Measurements from ENCODE around the gene PEX1. TPM values are rescaled to one million over a fixed set of nuclear protein-coding genes. Genes with fewer than 3 reads are reported as not detected.

The PEX1 gene
- total and polyA plus RNA-seq, 9 of the 15 experiments (the other 6 are each of a cell fraction or from before 2014, with no cell fraction given) = 9.4 to 32.2 (median 19.9) TPM

DNA sequence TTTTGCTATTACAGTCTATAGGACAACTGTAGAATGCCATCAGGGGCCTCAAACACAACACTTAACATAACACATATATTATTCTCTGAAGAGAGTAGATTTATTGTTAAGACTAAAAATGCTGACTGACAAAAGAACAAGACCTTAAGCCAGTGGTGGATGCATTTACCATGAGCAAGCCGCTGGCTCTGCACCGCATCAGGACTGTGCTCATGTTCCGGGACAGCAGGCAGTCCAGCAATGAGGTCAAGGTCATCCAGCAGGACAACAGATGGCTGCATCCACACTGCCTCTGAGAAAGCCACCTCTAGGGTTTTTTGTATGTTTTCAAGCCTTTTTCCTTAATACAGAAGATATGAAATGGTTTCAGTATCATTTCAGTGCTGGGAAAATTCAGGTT lies 23.8 kb downstream of the PEX1 start:
- 0 out of 3 replicates have a peak, but pooled peaks have one; percentile 42 for ATAC-seq

DNA sequence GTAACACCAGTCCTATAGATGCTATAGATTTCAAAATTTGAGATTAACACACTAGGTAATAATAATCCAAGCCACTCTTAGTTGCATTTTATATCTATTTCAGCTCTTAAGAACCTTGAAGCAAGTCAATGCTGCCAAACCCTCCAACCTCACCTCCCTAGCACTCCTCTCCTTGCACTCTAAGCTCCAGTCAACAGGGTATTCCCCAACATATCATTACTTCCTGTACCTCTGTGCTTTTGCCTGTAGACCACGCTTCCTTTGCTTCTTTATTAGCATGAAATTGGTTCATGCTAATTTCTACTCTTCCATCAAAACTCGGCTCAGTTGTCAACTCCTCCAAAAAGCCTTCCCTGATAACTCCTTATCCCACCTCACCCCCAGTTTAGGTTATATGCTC lies 24.6 kb downstream of the PEX1 start:
- ATAC-seq = no peak
- no peak for TF ChIP-seq ZBTB17 (CRISPR knock-in tag; IDR thresholded peaks at IDR 0.05)
- TF ChIP-seq RB1 (IDR thresholded peaks at IDR 0.05; ENCODE audit: low read depth) = no peak
- TF ChIP-seq ZNF830 (CRISPR knock-in tag; IDR thresholded peaks at IDR 0.05) = no peak
- no peak for TF ChIP-seq NCOA6 (IDR thresholded peaks at IDR 0.05)
- TF ChIP-seq HMGN3 (IDR thresholded peaks at IDR 0.05; ENCODE audit: borderline replicate concordance, extremely low read depth, insufficient read length, low read depth, low read length) = no peak
- TF ChIP-seq, protein P1, sequence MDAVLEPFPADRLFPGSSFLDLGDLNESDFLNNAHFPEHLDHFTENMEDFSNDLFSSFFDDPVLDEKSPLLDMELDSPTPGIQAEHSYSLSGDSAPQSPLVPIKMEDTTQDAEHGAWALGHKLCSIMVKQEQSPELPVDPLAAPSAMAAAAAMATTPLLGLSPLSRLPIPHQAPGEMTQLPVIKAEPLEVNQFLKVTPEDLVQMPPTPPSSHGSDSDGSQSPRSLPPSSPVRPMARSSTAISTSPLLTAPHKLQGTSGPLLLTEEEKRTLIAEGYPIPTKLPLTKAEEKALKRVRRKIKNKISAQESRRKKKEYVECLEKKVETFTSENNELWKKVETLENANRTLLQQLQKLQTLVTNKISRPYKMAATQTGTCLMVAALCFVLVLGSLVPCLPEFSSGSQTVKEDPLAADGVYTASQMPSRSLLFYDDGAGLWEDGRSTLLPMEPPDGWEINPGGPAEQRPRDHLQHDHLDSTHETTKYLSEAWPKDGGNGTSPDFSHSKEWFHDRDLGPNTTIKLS (IDR thresholded peaks at IDR 0.05; ENCODE audit: borderline replicate concordance, low read depth) = no peak
- TF ChIP-seq LARP7 (IDR thresholded peaks at IDR 0.05) = no peak
- no peak for TF ChIP-seq CREB1 (IDR thresholded peaks at IDR 0.05)
- TF ChIP-seq CREB1 (CRISPR knock-in tag; IDR thresholded peaks at IDR 0.05) = no peak
- TF ChIP-seq, protein P2, sequence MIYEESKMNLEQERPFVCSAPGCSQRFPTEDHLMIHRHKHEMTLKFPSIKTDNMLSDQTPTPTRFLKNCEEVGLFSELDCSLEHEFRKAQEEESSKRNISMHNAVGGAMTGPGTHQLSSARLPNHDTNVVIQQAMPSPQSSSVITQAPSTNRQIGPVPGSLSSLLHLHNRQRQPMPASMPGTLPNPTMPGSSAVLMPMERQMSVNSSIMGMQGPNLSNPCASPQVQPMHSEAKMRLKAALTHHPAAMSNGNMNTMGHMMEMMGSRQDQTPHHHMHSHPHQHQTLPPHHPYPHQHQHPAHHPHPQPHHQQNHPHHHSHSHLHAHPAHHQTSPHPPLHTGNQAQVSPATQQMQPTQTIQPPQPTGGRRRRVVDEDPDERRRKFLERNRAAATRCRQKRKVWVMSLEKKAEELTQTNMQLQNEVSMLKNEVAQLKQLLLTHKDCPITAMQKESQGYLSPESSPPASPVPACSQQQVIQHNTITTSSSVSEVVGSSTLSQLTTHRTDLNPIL (CRISPR knock-in tag; IDR thresholded peaks at IDR 0.05) = no peak
- TF ChIP-seq, protein P3, sequence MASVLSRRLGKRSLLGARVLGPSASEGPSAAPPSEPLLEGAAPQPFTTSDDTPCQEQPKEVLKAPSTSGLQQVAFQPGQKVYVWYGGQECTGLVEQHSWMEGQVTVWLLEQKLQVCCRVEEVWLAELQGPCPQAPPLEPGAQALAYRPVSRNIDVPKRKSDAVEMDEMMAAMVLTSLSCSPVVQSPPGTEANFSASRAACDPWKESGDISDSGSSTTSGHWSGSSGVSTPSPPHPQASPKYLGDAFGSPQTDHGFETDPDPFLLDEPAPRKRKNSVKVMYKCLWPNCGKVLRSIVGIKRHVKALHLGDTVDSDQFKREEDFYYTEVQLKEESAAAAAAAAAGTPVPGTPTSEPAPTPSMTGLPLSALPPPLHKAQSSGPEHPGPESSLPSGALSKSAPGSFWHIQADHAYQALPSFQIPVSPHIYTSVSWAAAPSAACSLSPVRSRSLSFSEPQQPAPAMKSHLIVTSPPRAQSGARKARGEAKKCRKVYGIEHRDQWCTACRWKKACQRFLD (CRISPR knock-in tag; IDR thresholded peaks at IDR 0.05) = no peak
- no peak for TF ChIP-seq CBX3 (IDR thresholded peaks at IDR 0.05; ENCODE audit: borderline replicate concordance in 1 of 2, low read length in 2 of 2)

More for the DNA sequence above, 23.8 kb downstream of the PEX1 start:
- DNase-seq (ENCODE audit: extremely low read depth in 1 of 4, low spot score in 3 of 4) (no peak), FAIRE-seq (no peak)
- WGBS (ENCODE audit: insufficient coverage, low coverage, missing lambda C conversion rate) = 78% methylated on average over 3 of the region's 3 CpGs
- intact Hi-C loops (cut with micrococcal nuclease) = no loop called here
- H3K36me3 ChIP-seq (ENCODE audit: control insufficient read depth, insufficient read depth, low read length) = peaks cover 13% of the 10 kb centered on the region; the same call in 1 of the 3 replicates
- in situ Hi-C loops (cut with MboI) = no loop called here
- no peaks in the 10 kb centered on the region for H3K27me3 ChIP-seq (ENCODE audit: control insufficient read depth in 2 of 2, insufficient read depth in 2 of 2, low read length in 2 of 2)
- TF ChIP-seq ZNF316 (IDR thresholded peaks at IDR 0.05) = peak; percentile 51
- TF ChIP-seq ZZZ3 (IDR thresholded peaks at IDR 0.05) = no peak
- TF ChIP-seq C11orf30 (IDR thresholded peaks at IDR 0.05; ENCODE audit: low read depth) = 0 out of 2 replicates have a peak, but pooled peaks have one; percentile 10
- TF ChIP-seq PCBP2 (IDR thresholded peaks at IDR 0.05; ENCODE audit: low read depth, low read length, poor library complexity, severe bottlenecking) = no peak
- no peaks in the 10 kb centered on the region for H3K9me3 ChIP-seq (replicated peaks; ENCODE audit: control insufficient read depth, insufficient read depth, low read depth, low read length)
- H3K27ac ChIP-seq (ENCODE audit: extremely low read depth, low read depth, low read length) = no peak overlapping the region
- H4K20me1 ChIP-seq (replicated peaks; ENCODE audit: control insufficient read depth, insufficient read depth, low read length) = no peaks in the 10 kb centered on the region
- POLR2A ChIA-PET = no interaction called here
- no TSS peak for BruUV-seq (replicated peaks)
- no peak overlapping the region for H2AFZ ChIP-seq (ENCODE audit: low read depth, low read length)
- no peak overlapping the region for H3K4me2 ChIP-seq (ENCODE audit: insufficient read depth, low read length)
- H3K9ac ChIP-seq (ENCODE audit: insufficient read depth in 1 of 2, low read depth in 2 of 2, low read length in 2 of 2) = no peak overlapping the region
- H3K9me1 ChIP-seq (ENCODE audit: control insufficient read depth, insufficient read depth, low read length) = no peaks in the 10 kb centered on the region
- CTCF ChIA-PET (ENCODE audit: low intra/inter-chr PET ratio) = no interaction called here
- no peaks in the 10 kb centered on the region for H3K4me1 ChIP-seq (replicated peaks in 1 of 2; ENCODE audit: control insufficient read depth in 2 of 2, insufficient read depth in 2 of 2, low read length in 2 of 2)
- H3K79me2 ChIP-seq (ENCODE audit: control insufficient read depth, insufficient read depth, low read length) = no peaks in the 10 kb centered on the region
- H3K4me3 ChIP-seq = no peak overlapping the region

More for the DNA sequence above, 24.6 kb downstream of the PEX1 start:
- H3K36me3 ChIP-seq (ENCODE audit: control insufficient read depth, insufficient read depth, low read length) = peaks cover 18% of the 10 kb centered on the region; the same call in 2 of the 3 replicates
- no TSS peak for BruUV-seq (replicated peaks)
- 57% methylated on average over 2 of the region's 2 CpGs for WGBS (ENCODE audit: insufficient coverage, low coverage, missing lambda C conversion rate)
- no peak overlapping the region for H3K9ac ChIP-seq (ENCODE audit: insufficient read depth in 1 of 2, low read depth in 2 of 2, low read length in 2 of 2)
- no peaks in the 10 kb centered on the region for H3K4me1 ChIP-seq (replicated peaks in 1 of 2; ENCODE audit: control insufficient read depth in 2 of 2, insufficient read depth in 2 of 2, low read length in 2 of 2)
- H3K27me3 ChIP-seq (ENCODE audit: control insufficient read depth in 2 of 2, insufficient read depth in 2 of 2, low read length in 2 of 2) = no peaks in the 10 kb centered on the region
- no peak for FAIRE-seq
- ChIA-PET POLR2A (interaction anchor here (0.7 kb wide), 1 partner anchor 521 kb away, joined by 3 read pairs; no protein-coding TSS in a partner anchor), CTCF (ENCODE audit: low intra/inter-chr PET ratio) (no interaction called here)
- H2AFZ ChIP-seq (ENCODE audit: low read depth, low read length) = no peak overlapping the region
- H3K9me3 ChIP-seq (replicated peaks; ENCODE audit: control insufficient read depth, insufficient read depth, low read depth, low read length) = no peaks in the 10 kb centered on the region
- H3K4me3 ChIP-seq = no peak overlapping the region
- H3K9me1 ChIP-seq (ENCODE audit: control insufficient read depth, insufficient read depth, low read length) = no peaks in the 10 kb centered on the region
- no peak overlapping the region for H3K4me2 ChIP-seq (ENCODE audit: insufficient read depth, low read length)
- DNase-seq (ENCODE audit: extremely low read depth in 1 of 4, low spot score in 3 of 4) = no peak
- intact Hi-C loops (cut with micrococcal nuclease) (no loop called here), in situ Hi-C loops (cut with MboI) (no loop called here)
- no peaks in the 10 kb centered on the region for H3K79me2 ChIP-seq (ENCODE audit: control insufficient read depth, insufficient read depth, low read length)
- no peak overlapping the region for H3K27ac ChIP-seq (ENCODE audit: extremely low read depth, low read depth, low read length)
- no peaks in the 10 kb centered on the region for H4K20me1 ChIP-seq (replicated peaks; ENCODE audit: control insufficient read depth, insufficient read depth, low read length)

Measured in K562 (cell line).